ENCODE measurements around the gene SLC1A5.
"Not testable (repeated sequence)": the region's sequence is repeated elsewhere in the genome, so short reads cannot be mapped to it uniquely, and the experiment has no call there.

The SLC1A5 gene

DNA sequence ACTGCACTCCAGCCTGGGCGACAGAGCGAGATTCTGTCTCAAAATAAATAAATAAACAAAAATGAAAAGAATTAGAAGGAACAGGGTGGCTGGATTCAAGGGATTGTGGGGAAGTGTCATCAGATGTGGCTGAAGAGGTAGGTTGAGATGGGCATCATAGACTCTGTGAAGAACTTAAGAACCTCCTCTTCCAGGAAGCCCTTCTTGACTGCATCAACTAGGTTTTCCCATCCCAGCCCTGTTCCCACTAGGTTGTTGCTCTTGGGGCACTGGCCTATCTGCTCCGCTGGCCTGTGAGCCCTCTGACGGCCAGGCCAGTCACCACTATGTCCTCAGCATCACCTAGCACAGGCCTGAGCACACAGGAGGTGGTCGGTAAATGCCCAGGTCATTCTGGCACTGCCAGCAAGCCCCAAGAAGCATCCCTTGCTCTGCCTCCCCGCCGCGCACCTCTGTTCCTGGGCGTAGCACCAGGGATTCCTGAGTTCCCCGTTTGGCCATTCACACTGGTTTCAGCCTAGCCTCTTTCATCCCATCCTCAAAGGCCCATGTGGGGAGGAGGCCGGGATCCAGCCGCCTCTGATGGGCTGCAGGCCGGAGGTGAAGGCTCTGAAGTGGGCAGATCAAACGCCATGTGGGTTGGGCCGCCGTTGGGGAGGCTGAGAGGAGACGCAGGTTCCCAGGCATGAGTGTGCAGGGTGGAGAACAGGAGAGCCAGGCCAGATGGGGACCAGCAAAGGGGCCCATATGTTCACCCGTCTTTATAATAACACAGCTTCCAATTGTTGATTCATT is 27.6 kb upstream of the SLC1A5 start:
- TF ChIP-seq, protein P1, sequence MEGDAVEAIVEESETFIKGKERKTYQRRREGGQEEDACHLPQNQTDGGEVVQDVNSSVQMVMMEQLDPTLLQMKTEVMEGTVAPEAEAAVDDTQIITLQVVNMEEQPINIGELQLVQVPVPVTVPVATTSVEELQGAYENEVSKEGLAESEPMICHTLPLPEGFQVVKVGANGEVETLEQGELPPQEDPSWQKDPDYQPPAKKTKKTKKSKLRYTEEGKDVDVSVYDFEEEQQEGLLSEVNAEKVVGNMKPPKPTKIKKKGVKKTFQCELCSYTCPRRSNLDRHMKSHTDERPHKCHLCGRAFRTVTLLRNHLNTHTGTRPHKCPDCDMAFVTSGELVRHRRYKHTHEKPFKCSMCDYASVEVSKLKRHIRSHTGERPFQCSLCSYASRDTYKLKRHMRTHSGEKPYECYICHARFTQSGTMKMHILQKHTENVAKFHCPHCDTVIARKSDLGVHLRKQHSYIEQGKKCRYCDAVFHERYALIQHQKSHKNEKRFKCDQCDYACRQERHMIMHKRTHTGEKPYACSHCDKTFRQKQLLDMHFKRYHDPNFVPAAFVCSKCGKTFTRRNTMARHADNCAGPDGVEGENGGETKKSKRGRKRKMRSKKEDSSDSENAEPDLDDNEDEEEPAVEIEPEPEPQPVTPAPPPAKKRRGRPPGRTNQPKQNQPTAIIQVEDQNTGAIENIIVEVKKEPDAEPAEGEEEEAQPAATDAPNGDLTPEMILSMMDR (conservative IDR thresholded peaks at IDR 0.05; ENCODE audit: low read depth) = no peak
- H3K27ac ChIP-seq = no peak overlapping the region
- ChIA-PET POLR2A (ENCODE audit: low non-redundant PET) (no interaction called here), CTCF (interaction anchor here (0.6 to 0.7 kb wide), 2 partner anchors 14 kb away, joined by 3 to 4 read pairs; no protein-coding TSS in a partner anchor)
- DNase-seq (ENCODE audit: low spot score) = no peak

DNA sequence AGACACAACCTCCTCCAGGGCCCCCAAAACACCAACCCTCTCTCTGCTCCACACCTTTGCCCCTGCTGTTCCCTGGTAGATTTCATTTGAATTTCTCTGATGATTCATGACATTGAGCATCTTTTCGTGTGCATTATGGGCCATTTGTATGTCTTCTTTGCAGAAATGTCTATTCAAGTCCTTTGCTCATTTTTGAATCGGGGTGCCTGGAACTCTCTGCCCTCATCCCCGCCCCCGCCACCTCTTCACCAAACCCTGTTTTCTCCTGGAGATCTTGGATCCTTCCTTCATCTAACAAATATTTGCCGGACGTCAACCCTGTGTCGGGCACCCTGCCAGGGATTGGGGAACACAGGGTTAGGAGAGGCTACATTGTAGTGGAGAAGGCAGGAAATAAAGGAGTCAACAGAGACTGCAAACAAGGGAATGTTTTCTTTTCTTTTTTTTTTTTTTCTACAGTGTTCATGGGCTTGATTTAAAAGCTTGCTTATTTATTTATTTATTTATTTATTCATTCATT is 25.5 kb upstream of the SLC1A5 start:
- TF ChIP-seq, protein P1 (conservative IDR thresholded peaks at IDR 0.05; ENCODE audit: low read depth) = no peak
- peak overlapping the region; percentile 13; the same call in 1 of the 2 replicates for H3K27ac ChIP-seq
- CTCF ChIA-PET = no interaction called here
- POLR2A ChIA-PET (ENCODE audit: low non-redundant PET) = no interaction called here
- DNase-seq (ENCODE audit: low spot score) = no peak

DNA sequence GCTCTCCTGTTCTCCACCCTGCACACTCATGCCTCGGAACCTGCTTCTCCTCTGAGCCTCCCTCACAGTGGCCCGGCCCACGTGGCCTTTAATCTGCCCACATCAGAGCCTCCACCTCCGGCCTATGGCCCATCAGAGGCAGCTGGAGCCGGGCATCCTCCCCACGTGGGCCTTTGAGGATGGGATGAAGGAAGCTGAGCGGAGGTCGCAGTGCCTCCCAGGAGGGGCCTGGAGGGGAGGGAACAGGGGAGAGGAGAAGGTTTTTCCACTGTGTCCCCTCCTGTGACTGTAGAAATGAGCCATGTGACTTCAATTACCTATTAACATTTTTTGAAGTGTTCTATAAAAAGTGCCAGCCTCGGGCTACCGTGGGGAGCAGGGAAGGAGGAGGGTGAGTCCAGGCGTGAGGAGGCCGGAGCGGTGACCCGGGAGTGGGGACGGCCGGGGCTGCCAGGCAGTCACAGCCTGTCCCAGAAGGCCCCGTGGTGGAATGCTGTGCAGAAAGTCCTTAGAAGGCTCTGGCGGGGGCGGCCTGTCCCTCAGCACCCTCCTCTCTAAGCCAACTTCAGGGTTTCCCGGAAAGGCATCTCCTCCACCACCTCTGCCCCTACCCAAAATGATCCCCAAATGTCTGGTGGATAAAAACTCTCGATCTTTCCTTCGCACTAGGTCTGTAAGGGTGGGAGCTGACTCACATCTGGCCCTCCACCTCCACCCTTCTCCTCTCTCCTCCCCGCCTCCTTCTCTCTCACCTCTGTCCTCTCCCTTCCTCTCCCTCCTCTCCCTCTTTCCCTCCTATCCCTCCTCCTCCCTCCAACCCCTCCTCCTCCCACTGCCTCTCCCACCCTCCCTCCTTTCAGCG is 24.8 kb upstream of the SLC1A5 start:
- ChIA-PET CTCF (no interaction called here), POLR2A (ENCODE audit: low non-redundant PET) (no interaction called here)
- peak overlapping the region; percentile 13; the same call in 1 of the 2 replicates for H3K27ac ChIP-seq
- TF ChIP-seq, protein P1 (conservative IDR thresholded peaks at IDR 0.05; ENCODE audit: low read depth) = no peak
- DNase-seq (ENCODE audit: low spot score) = no peak

DNA sequence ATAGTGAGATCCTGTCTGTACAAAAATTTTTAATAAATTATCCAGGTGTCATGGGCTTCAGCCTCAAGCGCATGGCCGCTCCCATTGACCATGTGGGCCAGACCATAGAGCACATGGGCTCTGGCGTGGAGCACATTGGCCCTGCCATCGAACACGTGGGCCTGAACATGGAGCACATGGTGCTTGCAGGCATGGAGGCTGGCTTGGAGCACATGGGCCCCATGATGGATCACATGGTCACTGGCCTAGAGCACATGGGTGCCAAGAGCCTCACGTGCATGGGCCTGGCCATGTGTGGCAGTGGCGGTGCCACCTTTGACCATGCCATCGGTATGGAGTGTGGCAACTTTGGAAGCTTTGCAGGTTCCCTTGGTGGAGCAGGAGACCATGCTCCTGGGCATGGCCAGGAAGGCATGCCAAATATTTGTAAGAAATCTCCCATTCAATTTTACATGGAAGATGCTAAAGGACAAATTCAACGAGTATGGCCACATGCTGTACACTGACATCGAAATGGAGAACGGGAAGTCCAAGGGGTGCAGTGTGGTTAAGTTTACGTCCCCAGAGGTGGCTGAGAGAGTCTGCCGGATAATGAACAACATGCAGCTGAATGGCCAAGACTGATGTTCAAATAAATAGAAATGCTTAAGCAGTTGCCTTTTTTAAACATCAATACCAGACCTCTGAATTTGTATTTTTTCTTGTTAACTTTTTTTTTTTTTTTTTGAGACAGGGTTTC is 21.3 kb upstream of the SLC1A5 start:
- no peak overlapping the region for H3K27ac ChIP-seq
- TF ChIP-seq, protein P1 (conservative IDR thresholded peaks at IDR 0.05; ENCODE audit: low read depth) = no peak
- ChIA-PET CTCF (interaction anchor here (0.7 kb wide), 1 partner anchor 182 kb away, joined by 4 read pairs; no protein-coding TSS in a partner anchor), POLR2A (ENCODE audit: low non-redundant PET) (no interaction called here)
- DNase-seq (ENCODE audit: low spot score) = no peak

DNA sequence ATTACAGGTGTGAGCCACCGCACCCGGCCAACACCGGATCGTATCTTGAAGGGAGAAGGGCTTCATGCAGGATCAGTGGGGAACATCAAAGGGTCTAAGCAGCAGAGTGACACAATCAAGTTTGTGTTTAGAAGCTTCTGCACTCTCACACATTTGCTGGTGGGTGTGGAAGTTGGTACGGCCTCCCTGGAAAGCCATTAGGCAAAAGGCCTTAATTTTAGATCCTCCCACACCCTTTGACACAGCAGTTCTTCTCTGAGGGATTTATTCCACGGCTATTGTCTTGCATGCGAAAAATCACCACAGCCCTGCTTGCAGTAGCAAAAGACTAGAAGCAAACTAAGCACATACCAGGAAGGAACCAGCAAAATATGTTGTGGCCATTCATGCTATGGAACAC is 18.3 kb upstream of the SLC1A5 start:
- TF ChIP-seq, protein P1 (conservative IDR thresholded peaks at IDR 0.05; ENCODE audit: low read depth) = no peak
- ChIA-PET CTCF (no interaction called here), POLR2A (ENCODE audit: low non-redundant PET) (no interaction called here)
- H3K27ac ChIP-seq = no peak overlapping the region
- DNase-seq (ENCODE audit: low spot score) = no peak

DNA sequence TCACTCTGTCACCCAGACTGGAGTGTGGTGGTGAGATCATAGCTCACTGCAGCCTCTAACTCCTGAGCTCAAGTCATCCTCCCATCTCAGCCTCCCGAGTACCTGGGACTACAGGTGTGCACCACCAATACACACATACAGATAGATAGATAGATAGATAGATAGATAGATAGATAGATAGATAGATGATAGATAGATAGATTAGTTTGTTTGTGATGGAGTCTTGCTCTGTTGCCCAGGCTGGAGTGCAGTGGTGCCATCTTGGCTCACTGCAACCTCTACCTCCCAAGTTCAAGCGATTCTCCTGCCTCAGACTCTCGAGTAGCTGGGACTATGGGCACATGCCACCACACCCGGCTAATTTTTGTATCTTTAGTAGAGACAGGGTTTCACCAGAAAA is 16.0 kb upstream of the SLC1A5 start:
- POLR2A ChIA-PET (ENCODE audit: low non-redundant PET); CTCF ChIA-PET; H3K27ac ChIP-seq; DNase-seq (ENCODE audit: low spot score): not testable (repeated sequence)
